Measurements from ENCODE around the gene MAP3K10. TPM values are rescaled to one million over a fixed set of nuclear protein-coding genes. Genes with fewer than 3 reads are reported as not detected.

Gene MAP3K10
- total RNA-seq, 2 experiments from 2014 or later, result 20.8 to 21.7 TPM

DNA sequence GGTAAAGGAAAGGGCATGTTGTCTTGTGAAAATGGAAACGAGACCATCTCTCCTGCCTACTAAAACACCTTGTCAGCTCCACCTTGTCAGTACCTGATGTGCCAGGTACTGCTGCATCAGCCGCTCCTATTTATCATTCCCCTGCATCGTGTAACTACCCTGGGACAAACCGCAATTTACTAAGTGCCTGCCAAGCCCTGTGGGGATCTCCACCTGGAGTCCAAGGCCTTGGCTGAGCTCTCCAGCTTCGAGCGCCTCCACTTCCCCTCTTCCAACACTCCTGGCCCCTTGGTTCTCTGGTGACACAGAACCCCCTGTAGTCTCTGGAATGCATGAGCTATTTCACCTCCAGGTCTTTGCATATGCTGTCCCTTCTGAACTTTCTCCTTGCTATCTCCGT is 61.2 kb downstream of the MAP3K10 start:
- Mint-ChIP-seq H3K27me3 (no peaks in the 10 kb centered on the region), H3K27ac (no peak overlapping the region)
- POLR2A ChIA-PET, result no interaction called here

DNA sequence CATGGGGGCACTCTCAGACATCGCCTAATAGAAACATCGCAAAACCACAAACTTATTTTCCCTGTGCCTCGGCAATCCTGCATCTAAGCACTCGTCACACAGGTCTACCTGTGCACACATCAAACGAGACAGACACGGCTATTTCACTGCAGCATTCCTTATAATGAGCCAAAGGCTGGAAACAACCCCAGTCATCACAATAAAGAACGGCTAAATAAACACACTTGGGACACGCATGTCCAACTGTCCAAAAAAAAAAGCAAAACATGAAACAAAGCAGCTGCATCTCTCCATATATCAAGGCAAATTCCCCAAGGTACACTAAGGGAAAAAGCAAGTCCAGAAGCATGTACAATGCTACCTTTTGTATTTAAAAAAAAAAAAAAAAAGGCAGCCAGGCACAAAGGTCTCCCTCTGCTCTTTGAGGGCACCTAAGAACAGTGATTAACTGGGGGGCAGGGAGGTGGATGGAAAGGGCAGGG is 62.4 kb downstream of the MAP3K10 start:
- Mint-ChIP-seq H3K27ac (no peak overlapping the region), H3K27me3 (no peaks in the 10 kb centered on the region), H3K36me3 (ENCODE audit: low read depth) (peaks cover 73% of the 10 kb centered on the region), H3K4me1 (ENCODE audit: low read depth) (peaks cover 24% of the 10 kb centered on the region), H3K9me3 (no peaks in the 10 kb centered on the region), H3K4me3 (no peak overlapping the region)
- intact Hi-C loops (cut with DNase I, micrococcal nuclease), result no loop called here
- H3K4me1 ChIP-seq (ENCODE audit: insufficient read depth, low read length), result peaks cover 7% of the 10 kb centered on the region
- H3K9me3 ChIP-seq (ENCODE audit: control insufficient read depth in 1 of 2, insufficient read depth in 1 of 2, low read length in 2 of 2), result no peaks in the 10 kb centered on the region
- no peak overlapping the region for H3K27ac ChIP-seq (ENCODE audit: low read depth in 1 of 2, low read length in 2 of 2)
- peaks cover 66% of the 10 kb centered on the region for H3K36me3 ChIP-seq (ENCODE audit: insufficient read depth, low read length)
- ATAC-seq (ENCODE audit: poor library complexity), result no peak
- CTCF ChIA-PET, result interaction anchor here (0.9 kb wide), 1 partner anchor 283 kb away, joined by 3 read pairs; the partner anchor contains the start of gene PSMC4
- H3K4me3 ChIP-seq (ENCODE audit: low read length), result no peak overlapping the region
- TF ChIP-seq, protein P1, sequence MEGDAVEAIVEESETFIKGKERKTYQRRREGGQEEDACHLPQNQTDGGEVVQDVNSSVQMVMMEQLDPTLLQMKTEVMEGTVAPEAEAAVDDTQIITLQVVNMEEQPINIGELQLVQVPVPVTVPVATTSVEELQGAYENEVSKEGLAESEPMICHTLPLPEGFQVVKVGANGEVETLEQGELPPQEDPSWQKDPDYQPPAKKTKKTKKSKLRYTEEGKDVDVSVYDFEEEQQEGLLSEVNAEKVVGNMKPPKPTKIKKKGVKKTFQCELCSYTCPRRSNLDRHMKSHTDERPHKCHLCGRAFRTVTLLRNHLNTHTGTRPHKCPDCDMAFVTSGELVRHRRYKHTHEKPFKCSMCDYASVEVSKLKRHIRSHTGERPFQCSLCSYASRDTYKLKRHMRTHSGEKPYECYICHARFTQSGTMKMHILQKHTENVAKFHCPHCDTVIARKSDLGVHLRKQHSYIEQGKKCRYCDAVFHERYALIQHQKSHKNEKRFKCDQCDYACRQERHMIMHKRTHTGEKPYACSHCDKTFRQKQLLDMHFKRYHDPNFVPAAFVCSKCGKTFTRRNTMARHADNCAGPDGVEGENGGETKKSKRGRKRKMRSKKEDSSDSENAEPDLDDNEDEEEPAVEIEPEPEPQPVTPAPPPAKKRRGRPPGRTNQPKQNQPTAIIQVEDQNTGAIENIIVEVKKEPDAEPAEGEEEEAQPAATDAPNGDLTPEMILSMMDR (IDR thresholded peaks at IDR 0.05), result no peak
- H3K27me3 ChIP-seq (ENCODE audit: control insufficient read depth in 1 of 2, insufficient read depth in 2 of 2, low read length in 2 of 2), result no peaks in the 10 kb centered on the region
- POLR2A ChIA-PET, result no interaction called here
- no peak for DNase-seq

More for the DNA sequence above, 61.2 kb downstream of the MAP3K10 start:
- Mint-ChIP-seq H3K36me3 (ENCODE audit: low read depth) (peaks cover 78% of the 10 kb centered on the region), H3K4me1 (ENCODE audit: low read depth) (peaks cover 28% of the 10 kb centered on the region), H3K9me3 (no peaks in the 10 kb centered on the region), H3K4me3 (no peak overlapping the region)
- Histone ChIP-seq H3K27me3 (ENCODE audit: control insufficient read depth in 1 of 2, insufficient read depth in 2 of 2, low read length in 2 of 2) (no peaks in the 10 kb centered on the region), H3K4me3 (ENCODE audit: low read length) (no peak overlapping the region), H3K4me1 (ENCODE audit: insufficient read depth, low read length) (peaks cover 6% of the 10 kb centered on the region), H3K36me3 (ENCODE audit: insufficient read depth, low read length) (peaks cover 72% of the 10 kb centered on the region), H3K27ac (ENCODE audit: low read depth in 1 of 2, low read length in 2 of 2) (no peak overlapping the region), H3K9me3 (ENCODE audit: control insufficient read depth in 1 of 2, insufficient read depth in 1 of 2, low read length in 2 of 2) (no peaks in the 10 kb centered on the region)
- TF ChIP-seq, protein P1 (IDR thresholded peaks at IDR 0.05), result no peak
- no peak for DNase-seq
- CTCF ChIA-PET, result no interaction called here
- ATAC-seq (ENCODE audit: poor library complexity), result no peak
- intact Hi-C loops (cut with DNase I, micrococcal nuclease), result no loop called here

DNA sequence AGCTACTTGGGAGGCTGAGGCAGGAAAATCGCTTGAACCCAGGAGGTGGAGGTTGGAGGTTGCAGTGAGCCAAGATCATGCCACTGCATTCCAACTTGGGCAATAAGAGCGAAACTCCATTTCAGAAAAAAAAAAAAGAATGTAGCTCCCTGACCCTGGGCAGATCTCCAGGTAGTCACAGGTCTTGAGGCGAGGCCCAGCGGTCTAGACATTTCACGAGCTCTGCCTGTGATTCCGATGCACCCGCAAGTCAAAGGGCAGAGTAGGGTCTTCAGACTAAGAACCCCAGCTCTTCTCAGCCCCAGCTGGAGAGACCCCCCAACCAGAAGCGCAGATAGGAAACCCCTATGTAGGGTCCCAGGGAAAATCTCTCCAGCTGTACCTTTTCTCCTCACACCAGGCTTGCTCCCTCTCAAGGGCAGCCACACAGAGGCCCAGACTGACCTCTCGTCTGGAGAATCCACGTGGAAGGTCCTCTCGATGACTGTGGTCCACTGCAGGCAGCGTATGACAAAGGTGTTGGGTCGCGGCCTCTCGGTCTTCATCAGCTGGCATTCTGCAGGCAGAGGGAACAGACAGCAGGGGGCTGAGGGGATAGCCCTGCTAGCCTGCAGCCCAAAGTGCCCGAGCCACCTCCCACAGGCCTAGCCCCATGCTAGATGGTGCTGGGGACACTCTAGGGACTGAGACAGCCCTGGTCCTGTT is 63.6 kb downstream of the MAP3K10 start:
- CTCF ChIA-PET, result no interaction called here
- no peak for DNase-seq
- H3K4me3 ChIP-seq (ENCODE audit: low read length), result no peak overlapping the region
- Mint-ChIP-seq H3K36me3 (ENCODE audit: low read depth) (peaks cover 79% of the 10 kb centered on the region), H3K4me1 (ENCODE audit: low read depth) (peaks cover 36% of the 10 kb centered on the region), H3K9me3 (no peaks in the 10 kb centered on the region), H3K27ac (peak overlapping the region; percentile 14), H3K27me3 (no peaks in the 10 kb centered on the region), H3K4me3 (no peak overlapping the region)
- TF ChIP-seq, protein P1 (IDR thresholded peaks at IDR 0.05), result no peak
- ATAC-seq (ENCODE audit: poor library complexity), result no peak
- H3K27ac ChIP-seq (ENCODE audit: low read depth in 1 of 2, low read length in 2 of 2), result no peak overlapping the region
- intact Hi-C loops (cut with DNase I, micrococcal nuclease), result no loop called here
- POLR2A ChIA-PET, result no interaction called here
- no peaks in the 10 kb centered on the region for H3K9me3 ChIP-seq (ENCODE audit: control insufficient read depth in 1 of 2, insufficient read depth in 1 of 2, low read length in 2 of 2)
- peaks cover 62% of the 10 kb centered on the region for H3K36me3 ChIP-seq (ENCODE audit: insufficient read depth, low read length)
- H3K27me3 ChIP-seq (ENCODE audit: control insufficient read depth in 1 of 2, insufficient read depth in 2 of 2, low read length in 2 of 2), result no peaks in the 10 kb centered on the region
- H3K4me1 ChIP-seq (ENCODE audit: insufficient read depth, low read length), result peaks cover 4% of the 10 kb centered on the region
